Neural cell (in vitro differentiated cells): ENCODE results near the gene ATG9B. TPM values are rescaled to one million over a fixed set of nuclear protein-coding genes. Genes with fewer than 3 reads are reported as not detected.

Source experiments
- H2AFZ ChIP-seq: fragments of 200-600, 300-800 bp; sonication (generic), shearing (Covaris generic); 2 replicates; pipeline ENCODE4 v1.6.0; 2014; ENCODE audit warnings: low read depth, mild to moderate bottlenecking, antibody characterized with exemption, low read length, moderate library complexity
- H3F3A ChIP-seq: fragments of 200-600 bp; shearing (Covaris generic); 2 replicates; pipeline ENCODE4 v1.6.1; 2016; ENCODE audit warnings: mild to moderate bottlenecking, moderate library complexity, mixed read lengths, antibody characterized with exemption, low read length; ENCODE audit not compliant: insufficient read depth, poor library complexity, severe bottlenecking
- H3K27ac ChIP-seq: fragments of 200-600, 300-800 bp; sonication (generic), shearing (Covaris generic); 2 replicates; pipeline ENCODE4 v1.5.1; 2014; ENCODE audit warnings: mild to moderate bottlenecking, low read length, moderate library complexity
- H3K27me3 ChIP-seq: fragments of 300-800, 200-600 bp; sonication (generic), shearing (Covaris generic); 2 replicates; pipeline ENCODE4 v1.6.0; 2014; ENCODE audit warnings: mild to moderate bottlenecking, low read depth, low read length, moderate library complexity; ENCODE audit not compliant: insufficient read depth
- H3K36me3 ChIP-seq: fragments of 300-800, 200-600 bp; sonication (generic), shearing (Covaris generic); 2 replicates; pipeline ENCODE4 v1.5.1; 2014; ENCODE audit warnings: mild to moderate bottlenecking, antibody characterized with exemption, low read length, moderate library complexity; ENCODE audit not compliant: insufficient read depth
- H3K4me2 ChIP-seq: fragments of 300-800, 200-600 bp; sonication (generic), shearing (Covaris generic); 2 replicates; pipeline ENCODE4 v1.6.0; 2014; ENCODE audit warnings: mild to moderate bottlenecking, low read length
- H3K4me3 ChIP-seq: fragments of 300-800, 200-600 bp; sonication (generic), shearing (Covaris generic); 2 replicates; pipeline ENCODE4 v1.5.1; 2014; ENCODE audit warnings: mild to moderate bottlenecking, low read length, moderate library complexity
- H3K79me2 ChIP-seq: fragments of 200-600 bp; shearing (Covaris generic); replicated peaks from 2 replicates; pipeline ENCODE4 v1.6.0; 2014; ENCODE audit warnings: mild to moderate bottlenecking, low read length, moderate library complexity; ENCODE audit not compliant: insufficient read depth
- H3K9ac ChIP-seq: fragments of 300-800, 200-600 bp; sonication (generic), shearing (Covaris generic); 2 replicates; pipeline ENCODE4 v1.6.1; 2016; ENCODE audit warnings: mild to moderate bottlenecking, low read length, mixed read lengths
- H3K9me2 ChIP-seq: fragments of 200-600 bp; shearing (Covaris generic); 2 replicates; pipeline ENCODE4 v1.6.1; 2016; ENCODE audit warnings: mild to moderate bottlenecking, low read length, mixed read lengths; ENCODE audit not compliant: insufficient read depth
- H3K9me3 ChIP-seq: fragments of 200-600, 300-800 bp; sonication (generic), shearing (Covaris generic); 2 replicates; pipeline ENCODE4 v1.6.1; 2016; ENCODE audit warnings: mild to moderate bottlenecking, mixed run types, low read length, moderate library complexity, mixed read lengths
- H4K20me1 ChIP-seq: fragments of 200-600 bp; shearing (Covaris generic); 2 replicates; pipeline ENCODE4 v1.6.1; 2016; ENCODE audit warnings: mild to moderate bottlenecking, mixed run types; ENCODE audit not compliant: insufficient read depth
- CTCF ChIP-seq: fragments of 450-650 bp; IDR thresholded peaks from 2 replicates; pipeline ENCODE4 v1.5.1; 2014; ENCODE audit warnings: antibody characterized with exemption, mild to moderate bottlenecking, moderate library complexity; ENCODE audit not compliant: poor library complexity, severe bottlenecking
- EP300 ChIP-seq: fragments of 450-650 bp; conservative IDR thresholded peaks from 2 replicates; pipeline ENCODE4 v1.6.1; 2014; ENCODE audit warnings: antibody characterized with exemption, mild to moderate bottlenecking, moderate library complexity; ENCODE audit not compliant: poor library complexity, severe bottlenecking
- EZH2 ChIP-seq: fragments of 200-600, 300-800 bp; shearing (Covaris generic), sonication (generic); IDR thresholded peaks from 2 replicates; pipeline ENCODE4 v1.6.1; 2014; ENCODE audit warnings: antibody characterized with exemption, low read length, borderline replicate concordance, mild to moderate bottlenecking; ENCODE audit not compliant: insufficient read depth, poor library complexity, severe bottlenecking
- MXI1 ChIP-seq: fragments of 450-650 bp; conservative IDR thresholded peaks from 2 replicates; pipeline ENCODE4 v1.6.1; 2014; ENCODE audit warnings: antibody characterized with exemption, mild to moderate bottlenecking; ENCODE audit not compliant: poor library complexity, severe bottlenecking
- POLR2AphosphoS5 ChIP-seq: IDR thresholded peaks from 2 replicates; pipeline ENCODE4 v1.6.1; 2012
- RAD21 ChIP-seq: fragments of 450-650 bp; conservative IDR thresholded peaks from 2 replicates; pipeline ENCODE4 v1.6.1; 2014; ENCODE audit warnings: antibody characterized with exemption, mild to moderate bottlenecking, moderate library complexity
- REST ChIP-seq: IDR thresholded peaks from 2 replicates; pipeline ENCODE4 v1.6.1; 2012; ENCODE audit warnings: borderline replicate concordance
- SMC3 ChIP-seq: fragments of 450-650 bp; conservative IDR thresholded peaks from 2 replicates; pipeline ENCODE4 v1.6.1; 2014; ENCODE audit warnings: antibody characterized with exemption, mild to moderate bottlenecking, moderate library complexity; ENCODE audit not compliant: poor library complexity
- TAF1 ChIP-seq: IDR thresholded peaks from 2 replicates; pipeline ENCODE4 v1.6.1; 2012; ENCODE audit warnings: low read depth
- polyA plus RNA-seq: library from polyadenylated mRNA; depleted of rRNA; stranded (reverse); fragments of >200 nt; gene quantifications from 2 replicates; pipeline ENCODE4 v1.2.3, GENCODE V29; 2014

Gene ATG9B
- polyA plus RNA-seq, 1 donor from 2014 or later: 1.4 TPM

- Histone ChIP-seq H2AFZ (no peak overlapping the region), H4K20me1 (no peaks in the 10 kb centered on the region), H3K4me3 (no peak overlapping the region), H3K27ac (no peak overlapping the region), H3K4me2 (no peak overlapping the region), H3F3A (no peaks in the 10 kb centered on the region), H3K9me2 (no peaks in the 10 kb centered on the region), H3K9ac (no peak overlapping the region), H3K79me2 (no peaks in the 10 kb centered on the region), H3K36me3 (no peaks in the 10 kb centered on the region), H3K27me3 (no peaks in the 10 kb centered on the region), H3K9me3 (no peaks in the 10 kb centered on the region)
- TF ChIP-seq TAF1 (no peak), CTCF (no peak), RAD21 (no peak), REST (no peak), POLR2AphosphoS5 (no peak), EZH2 (no peak), SMC3 (no peak), MXI1 (no peak), EP300 (no peak)
Measured at GRCh38 chr7:150999497-151000230, 24.6 kb downstream of the ATG9B start.

GRCh38 chr7:150999001-150999400 lies 25.3 kb downstream of the ATG9B start:
- H3F3A ChIP-seq: no peaks in the 10 kb centered on the region
- H3K27ac ChIP-seq: no peak overlapping the region
- no peaks in the 10 kb centered on the region for H3K9me3 ChIP-seq
- no peaks in the 10 kb centered on the region for H3K9me2 ChIP-seq
- H4K20me1 ChIP-seq: no peaks in the 10 kb centered on the region
- H3K4me3 ChIP-seq: no peak overlapping the region
- no peak for TF ChIP-seq EP300
- no peak for TF ChIP-seq TAF1
- TF ChIP-seq EZH2: no peak
- TF ChIP-seq SMC3: no peak
- no peak for TF ChIP-seq POLR2AphosphoS5
- no peak for TF ChIP-seq REST
- no peak for TF ChIP-seq RAD21
- TF ChIP-seq MXI1: no peak
- TF ChIP-seq CTCF: no peak
- H2AFZ ChIP-seq: no peak overlapping the region
- H3K4me2 ChIP-seq: no peak overlapping the region
- H3K79me2 ChIP-seq: no peaks in the 10 kb centered on the region
- no peaks in the 10 kb centered on the region for H3K36me3 ChIP-seq
- H3K27me3 ChIP-seq: no peaks in the 10 kb centered on the region
- no peak overlapping the region for H3K9ac ChIP-seq
